Neural cell (in vitro differentiated cells): ENCODE data around the gene IPPK. TPM values are rescaled to one million over a fixed set of nuclear protein-coding genes. Genes with fewer than 3 reads are reported as not detected.

ENCODE experiments used
- H2AFZ ChIP-seq: fragments of 200-600, 300-800 bp; sonication (generic), shearing (Covaris generic); 2 replicates; pipeline ENCODE4 v1.6.0; 2014; ENCODE audit warnings: low read depth, mild to moderate bottlenecking, antibody characterized with exemption, low read length, moderate library complexity
- H3F3A ChIP-seq: fragments of 200-600 bp; shearing (Covaris generic); 2 replicates; pipeline ENCODE4 v1.6.1; 2016; ENCODE audit warnings: mild to moderate bottlenecking, moderate library complexity, mixed read lengths, antibody characterized with exemption, low read length; ENCODE audit not compliant: insufficient read depth, poor library complexity, severe bottlenecking
- H3K27ac ChIP-seq: fragments of 200-600, 300-800 bp; sonication (generic), shearing (Covaris generic); 2 replicates; pipeline ENCODE4 v1.5.1; 2014; ENCODE audit warnings: mild to moderate bottlenecking, low read length, moderate library complexity
- H3K27me3 ChIP-seq: fragments of 300-800, 200-600 bp; sonication (generic), shearing (Covaris generic); 2 replicates; pipeline ENCODE4 v1.6.0; 2014; ENCODE audit warnings: mild to moderate bottlenecking, low read depth, low read length, moderate library complexity; ENCODE audit not compliant: insufficient read depth
- H3K36me3 ChIP-seq: fragments of 300-800, 200-600 bp; sonication (generic), shearing (Covaris generic); 2 replicates; pipeline ENCODE4 v1.5.1; 2014; ENCODE audit warnings: mild to moderate bottlenecking, antibody characterized with exemption, low read length, moderate library complexity; ENCODE audit not compliant: insufficient read depth
- H3K4me2 ChIP-seq: fragments of 300-800, 200-600 bp; sonication (generic), shearing (Covaris generic); 2 replicates; pipeline ENCODE4 v1.6.0; 2014; ENCODE audit warnings: mild to moderate bottlenecking, low read length
- H3K4me3 ChIP-seq: fragments of 300-800, 200-600 bp; sonication (generic), shearing (Covaris generic); 2 replicates; pipeline ENCODE4 v1.5.1; 2014; ENCODE audit warnings: mild to moderate bottlenecking, low read length, moderate library complexity
- H3K79me2 ChIP-seq: fragments of 200-600 bp; shearing (Covaris generic); replicated peaks from 2 replicates; pipeline ENCODE4 v1.6.0; 2014; ENCODE audit warnings: mild to moderate bottlenecking, low read length, moderate library complexity; ENCODE audit not compliant: insufficient read depth
- H3K9ac ChIP-seq: fragments of 300-800, 200-600 bp; sonication (generic), shearing (Covaris generic); 2 replicates; pipeline ENCODE4 v1.6.1; 2016; ENCODE audit warnings: mild to moderate bottlenecking, low read length, mixed read lengths
- H3K9me2 ChIP-seq: fragments of 200-600 bp; shearing (Covaris generic); 2 replicates; pipeline ENCODE4 v1.6.1; 2016; ENCODE audit warnings: mild to moderate bottlenecking, low read length, mixed read lengths; ENCODE audit not compliant: insufficient read depth
- H3K9me3 ChIP-seq: fragments of 200-600, 300-800 bp; sonication (generic), shearing (Covaris generic); 2 replicates; pipeline ENCODE4 v1.6.1; 2016; ENCODE audit warnings: mild to moderate bottlenecking, mixed run types, low read length, moderate library complexity, mixed read lengths
- H4K20me1 ChIP-seq: fragments of 200-600 bp; shearing (Covaris generic); 2 replicates; pipeline ENCODE4 v1.6.1; 2016; ENCODE audit warnings: mild to moderate bottlenecking, mixed run types; ENCODE audit not compliant: insufficient read depth
- EP300 ChIP-seq: fragments of 450-650 bp; conservative IDR thresholded peaks from 2 replicates; pipeline ENCODE4 v1.6.1; 2014; ENCODE audit warnings: antibody characterized with exemption, mild to moderate bottlenecking, moderate library complexity; ENCODE audit not compliant: poor library complexity, severe bottlenecking
- EZH2 ChIP-seq: fragments of 200-600, 300-800 bp; shearing (Covaris generic), sonication (generic); IDR thresholded peaks from 2 replicates; pipeline ENCODE4 v1.6.1; 2014; ENCODE audit warnings: antibody characterized with exemption, low read length, borderline replicate concordance, mild to moderate bottlenecking; ENCODE audit not compliant: insufficient read depth, poor library complexity, severe bottlenecking
- MXI1 ChIP-seq: fragments of 450-650 bp; conservative IDR thresholded peaks from 2 replicates; pipeline ENCODE4 v1.6.1; 2014; ENCODE audit warnings: antibody characterized with exemption, mild to moderate bottlenecking; ENCODE audit not compliant: poor library complexity, severe bottlenecking
- POLR2AphosphoS5 ChIP-seq: IDR thresholded peaks from 2 replicates; pipeline ENCODE4 v1.6.1; 2012
- RAD21 ChIP-seq: fragments of 450-650 bp; conservative IDR thresholded peaks from 2 replicates; pipeline ENCODE4 v1.6.1; 2014; ENCODE audit warnings: antibody characterized with exemption, mild to moderate bottlenecking, moderate library complexity
- REST ChIP-seq: IDR thresholded peaks from 2 replicates; pipeline ENCODE4 v1.6.1; 2012; ENCODE audit warnings: borderline replicate concordance
- SMC3 ChIP-seq: fragments of 450-650 bp; conservative IDR thresholded peaks from 2 replicates; pipeline ENCODE4 v1.6.1; 2014; ENCODE audit warnings: antibody characterized with exemption, mild to moderate bottlenecking, moderate library complexity; ENCODE audit not compliant: poor library complexity
- TAF1 ChIP-seq: IDR thresholded peaks from 2 replicates; pipeline ENCODE4 v1.6.1; 2012; ENCODE audit warnings: low read depth
- polyA plus RNA-seq: library from polyadenylated mRNA; depleted of rRNA; stranded (reverse); fragments of >200 nt; gene quantifications from 2 replicates; pipeline ENCODE4 v1.2.3, GENCODE V29; 2014
- TF ChIP-seq, protein P1 (sequence below): fragments of 450-650 bp; IDR thresholded peaks from 2 replicates; pipeline ENCODE4 v1.5.1; 2014; ENCODE audit warnings: antibody characterized with exemption, mild to moderate bottlenecking, moderate library complexity; ENCODE audit not compliant: poor library complexity, severe bottlenecking

The IPPK gene
- polyA plus RNA-seq, 1 donor from 2014 or later = 34.3 TPM

DNA sequence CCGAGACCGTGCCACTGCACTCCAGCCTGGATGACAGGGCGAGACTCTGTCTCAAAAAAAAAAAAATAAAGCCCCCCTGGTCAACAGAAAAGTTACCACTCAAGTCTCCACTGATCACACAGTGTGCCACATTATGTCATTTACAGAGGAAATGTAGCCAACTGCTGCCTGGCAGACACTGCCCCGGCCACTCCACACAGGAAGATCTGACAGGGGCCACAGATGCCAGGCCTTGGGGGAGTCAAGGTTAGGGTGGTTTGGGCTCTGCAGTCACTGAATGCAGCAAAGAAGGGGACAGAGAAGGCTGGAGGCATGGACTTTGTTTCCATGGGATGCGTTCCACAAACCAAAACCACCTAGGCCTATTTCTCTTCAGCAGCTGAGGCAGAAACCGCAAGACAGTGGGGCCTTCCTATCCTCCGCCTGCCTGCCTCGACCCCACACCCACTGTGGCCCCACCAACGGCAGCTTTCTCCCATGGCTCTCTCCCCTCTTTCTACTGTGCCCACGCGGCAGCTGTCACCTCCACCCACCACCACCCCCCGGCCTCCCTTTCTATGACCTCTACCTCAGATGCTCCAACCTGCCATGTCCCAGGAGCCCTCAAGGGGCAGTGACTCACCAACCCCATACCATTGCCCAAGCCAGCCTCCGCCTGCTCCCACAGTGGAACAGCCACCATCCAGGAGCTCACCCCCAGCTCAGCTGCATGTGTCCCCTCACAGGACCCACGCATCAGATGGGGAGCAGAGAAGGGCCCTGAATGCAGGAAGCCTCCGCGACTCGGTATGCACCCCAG lies 12.4 kb downstream of the IPPK start:
- no peaks in the 10 kb centered on the region for H3K79me2 ChIP-seq
- H3K9me3 ChIP-seq = no peaks in the 10 kb centered on the region
- no peaks in the 10 kb centered on the region for H3K36me3 ChIP-seq
- H3K4me2 ChIP-seq = no peak overlapping the region
- no peak overlapping the region for H3K27ac ChIP-seq
- TF ChIP-seq EZH2 (no peak), POLR2AphosphoS5 (no peak), MXI1 (no peak), REST (no peak), TAF1 (no peak), SMC3 (no peak), EP300 (no peak), RAD21 (no peak)
- TF ChIP-seq, protein P1, sequence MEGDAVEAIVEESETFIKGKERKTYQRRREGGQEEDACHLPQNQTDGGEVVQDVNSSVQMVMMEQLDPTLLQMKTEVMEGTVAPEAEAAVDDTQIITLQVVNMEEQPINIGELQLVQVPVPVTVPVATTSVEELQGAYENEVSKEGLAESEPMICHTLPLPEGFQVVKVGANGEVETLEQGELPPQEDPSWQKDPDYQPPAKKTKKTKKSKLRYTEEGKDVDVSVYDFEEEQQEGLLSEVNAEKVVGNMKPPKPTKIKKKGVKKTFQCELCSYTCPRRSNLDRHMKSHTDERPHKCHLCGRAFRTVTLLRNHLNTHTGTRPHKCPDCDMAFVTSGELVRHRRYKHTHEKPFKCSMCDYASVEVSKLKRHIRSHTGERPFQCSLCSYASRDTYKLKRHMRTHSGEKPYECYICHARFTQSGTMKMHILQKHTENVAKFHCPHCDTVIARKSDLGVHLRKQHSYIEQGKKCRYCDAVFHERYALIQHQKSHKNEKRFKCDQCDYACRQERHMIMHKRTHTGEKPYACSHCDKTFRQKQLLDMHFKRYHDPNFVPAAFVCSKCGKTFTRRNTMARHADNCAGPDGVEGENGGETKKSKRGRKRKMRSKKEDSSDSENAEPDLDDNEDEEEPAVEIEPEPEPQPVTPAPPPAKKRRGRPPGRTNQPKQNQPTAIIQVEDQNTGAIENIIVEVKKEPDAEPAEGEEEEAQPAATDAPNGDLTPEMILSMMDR = no peak
- H2AFZ ChIP-seq = no peak overlapping the region
- no peaks in the 10 kb centered on the region for H4K20me1 ChIP-seq
- H3K27me3 ChIP-seq = no peaks in the 10 kb centered on the region
- no peaks in the 10 kb centered on the region for H3K9me2 ChIP-seq
- no peak overlapping the region for H3K4me3 ChIP-seq
- no peak overlapping the region for H3K9ac ChIP-seq
- H3F3A ChIP-seq = no peaks in the 10 kb centered on the region

- H2AFZ ChIP-seq = no peak overlapping the region
- no peaks in the 10 kb centered on the region for H3K36me3 ChIP-seq
- no peaks in the 10 kb centered on the region for H3K79me2 ChIP-seq
- no peaks in the 10 kb centered on the region for H3F3A ChIP-seq
- H3K4me2 ChIP-seq = no peak overlapping the region
- H3K4me3 ChIP-seq = no peak overlapping the region
- H3K9me3 ChIP-seq = no peaks in the 10 kb centered on the region
- H4K20me1 ChIP-seq = no peaks in the 10 kb centered on the region
- H3K9me2 ChIP-seq = no peaks in the 10 kb centered on the region
- H3K9ac ChIP-seq = no peak overlapping the region
- no peak overlapping the region for H3K27ac ChIP-seq
- TF ChIP-seq SMC3 (no peak), RAD21 (no peak), EZH2 (no peak), POLR2AphosphoS5 (no peak), MXI1 (no peak), REST (no peak), EP300 (no peak), TAF1 (no peak)
- TF ChIP-seq, protein P1 = no peak
- H3K27me3 ChIP-seq = no peaks in the 10 kb centered on the region
Observed at GRCh38 chr9:92656537-92656925, 13.4 kb downstream of the IPPK start.
